Umbilical cord (tissue), 2 donors: ENCODE results near the gene RIN3. TPM values are rescaled to one million over a fixed set of nuclear protein-coding genes. Genes with fewer than 3 reads are reported as not detected.

Experiments
- DNase-seq: peaks from one replicate; pipeline ENCODE4 v3.0.0-alpha.2; 2015; ENCODE audit warnings: low spot score
- total RNA-seq: library from RNA; depleted of rRNA; stranded (reverse); fragments of >200 nt; gene quantifications from one replicate; pipeline ENCODE4 v1.2.3, GENCODE V29; 2014; ENCODE audit warnings: low replicate concordance; ENCODE audit not compliant: insufficient read depth

RIN3 gene
- total RNA-seq, 1 donor from 2014 or later: 15.2 TPM

- DNase-seq: no peak
Observed at GRCh38 chr14:92577321-92577742, 63.8 kb downstream of the RIN3 start.

- DNase-seq: no peak
Observed at GRCh38 chr14:92578511-92578910, 64.9 kb downstream of the RIN3 start.

- no peak for DNase-seq
Observed at GRCh38 chr14:92579244-92579936, 65.8 kb downstream of the RIN3 start.

GRCh38 chr14:92581206-92581605, 67.6 kb downstream of the RIN3 start:
- DNase-seq: no peak

GRCh38 chr14:92581966-92582566, 68.5 kb downstream of the RIN3 start:
- DNase-seq: no peak

- no peak for DNase-seq
Observed at GRCh38 chr14:92582706-92583452, 69.3 kb downstream of the RIN3 start.

- no peak for DNase-seq
Observed at GRCh38 chr14:92584220-92584619, 70.6 kb downstream of the RIN3 start.

- DNase-seq: no peak
Observed at GRCh38 chr14:92584816-92585215, 71.2 kb downstream of the RIN3 start.

- DNase-seq: peak; percentile 97
Observed at GRCh38 chr14:92585981-92586937, 72.7 kb downstream of the RIN3 start.

GRCh38 chr14:92586963-92587699, 73.5 kb downstream of the RIN3 start:
- no peak for DNase-seq

GRCh38 chr14:92587700-92588085, 74.1 kb downstream of the RIN3 start:
- no peak for DNase-seq

- DNase-seq: no peak
Observed at GRCh38 chr14:92589213-92589852, 75.8 kb downstream of the RIN3 start.

- DNase-seq: no peak
Observed at GRCh38 chr14:92590176-92590575, 76.6 kb downstream of the RIN3 start.

GRCh38 chr14:92590941-92591340, 77.4 kb downstream of the RIN3 start:
- DNase-seq: no peak

- no peak for DNase-seq
Observed at GRCh38 chr14:92591346-92591745, 77.8 kb downstream of the RIN3 start.

GRCh38 chr14:92595267-92595666, 81.7 kb downstream of the RIN3 start:
- no peak for DNase-seq

- DNase-seq: no peak
Observed at GRCh38 chr14:92596331-92596907, 82.8 kb downstream of the RIN3 start.

- no peak for DNase-seq
Observed at GRCh38 chr14:92597906-92598905, 84.6 kb downstream of the RIN3 start.

- no peak for DNase-seq
Observed at GRCh38 chr14:92599811-92600210, 86.2 kb downstream of the RIN3 start.
